GM21423 (cell line): ENCODE measurements around the gene MITD1.
"Not testable (repeated sequence)": the region's sequence is repeated elsewhere in the genome, so short reads cannot be mapped to it uniquely, and the experiment has no call there.

ENCODE experiments used
- ATAC-seq: cut with Tn5 transposase; IDR thresholded peaks from one replicate; pipeline ENCODE4 v1.9.1; 2021; ENCODE audit warnings: mild to moderate bottlenecking, moderate library complexity; ENCODE audit not compliant: unreplicated experiment

Gene MITD1

DNA sequence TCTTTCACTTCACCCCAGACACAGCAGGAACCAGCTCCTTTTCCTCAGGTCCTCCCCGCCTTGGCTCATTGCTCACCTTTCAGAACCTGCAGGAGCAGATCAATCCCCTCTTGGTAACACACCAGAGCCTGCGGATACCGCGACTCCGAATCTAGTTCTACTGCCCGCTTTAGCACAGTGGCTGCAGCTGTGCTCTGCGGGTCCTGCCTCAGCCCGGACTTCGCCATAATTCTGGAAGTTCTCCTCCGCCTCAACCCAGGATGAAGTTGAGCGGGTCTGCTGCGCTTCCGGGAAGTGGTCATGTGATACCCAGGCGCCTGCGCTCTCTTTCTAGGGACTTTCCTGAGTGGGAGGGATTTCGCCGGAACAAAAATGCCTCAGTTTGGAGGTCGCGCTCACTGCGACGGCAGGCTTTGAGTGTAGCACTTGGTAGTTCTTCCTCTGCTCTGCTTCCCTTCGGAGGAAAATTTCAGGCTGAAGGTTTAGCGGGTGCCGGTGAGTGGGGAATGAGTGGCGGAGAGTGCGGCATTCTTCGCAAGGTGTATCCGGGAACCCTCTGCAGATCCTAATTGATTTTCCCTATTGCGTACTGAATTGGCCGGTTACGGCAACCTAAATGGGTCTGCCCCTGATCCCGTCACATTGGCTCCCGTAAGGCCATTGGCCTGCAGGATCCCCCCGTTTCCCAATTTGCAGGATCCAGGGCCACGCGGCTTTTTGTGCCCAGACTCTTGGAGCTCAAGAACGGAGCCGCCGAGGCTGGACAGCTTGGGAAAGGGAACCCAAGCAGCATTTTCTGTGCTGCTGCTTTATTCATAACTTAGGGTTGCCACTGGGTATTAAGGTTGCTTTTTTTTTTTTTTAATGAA is at the start of gene MITD1, which contains the start of gene MRPL30:
TSS of gene MITD1 (minus strand) at position 304 of the 869 bp plus-strand sequence. CDS start at position 227, 77 bp downstream.
TSS of gene MRPL30 (plus strand) at position 430 of the 869 bp plus-strand sequence. CDS start 5,020 bp downstream, outside the sequence.
- peak; percentile 93 for ATAC-seq

GRCh38 chr2:99217929-99218501 is 37.2 kb upstream of the MITD1 start:
- ATAC-seq = no peak

DNA sequence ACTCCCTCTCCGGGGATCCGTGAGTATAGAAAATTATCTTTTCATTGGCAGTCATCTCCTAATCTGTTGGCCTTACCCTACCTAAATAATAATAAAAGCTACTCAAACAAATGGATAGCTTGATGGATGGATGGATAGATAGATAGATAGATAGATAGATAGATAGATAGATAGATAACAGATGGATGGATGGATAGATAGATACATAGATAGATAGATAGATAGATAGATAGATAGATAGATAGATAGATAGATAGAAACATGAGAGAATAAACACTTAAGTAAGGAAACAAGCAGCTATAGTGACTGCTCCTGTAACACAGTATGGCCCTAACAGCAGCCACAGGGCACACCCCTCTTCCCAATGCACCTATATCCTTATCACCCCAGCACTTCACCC is 35.2 kb upstream of the MITD1 start:
- no peak for ATAC-seq

- ATAC-seq = no peak
Observed at GRCh38 chr2:99205491-99205890, 24.6 kb upstream of the MITD1 start.

GRCh38 chr2:99201959-99202678 is 21.3 kb upstream of the MITD1 start:
- ATAC-seq = no peak

DNA sequence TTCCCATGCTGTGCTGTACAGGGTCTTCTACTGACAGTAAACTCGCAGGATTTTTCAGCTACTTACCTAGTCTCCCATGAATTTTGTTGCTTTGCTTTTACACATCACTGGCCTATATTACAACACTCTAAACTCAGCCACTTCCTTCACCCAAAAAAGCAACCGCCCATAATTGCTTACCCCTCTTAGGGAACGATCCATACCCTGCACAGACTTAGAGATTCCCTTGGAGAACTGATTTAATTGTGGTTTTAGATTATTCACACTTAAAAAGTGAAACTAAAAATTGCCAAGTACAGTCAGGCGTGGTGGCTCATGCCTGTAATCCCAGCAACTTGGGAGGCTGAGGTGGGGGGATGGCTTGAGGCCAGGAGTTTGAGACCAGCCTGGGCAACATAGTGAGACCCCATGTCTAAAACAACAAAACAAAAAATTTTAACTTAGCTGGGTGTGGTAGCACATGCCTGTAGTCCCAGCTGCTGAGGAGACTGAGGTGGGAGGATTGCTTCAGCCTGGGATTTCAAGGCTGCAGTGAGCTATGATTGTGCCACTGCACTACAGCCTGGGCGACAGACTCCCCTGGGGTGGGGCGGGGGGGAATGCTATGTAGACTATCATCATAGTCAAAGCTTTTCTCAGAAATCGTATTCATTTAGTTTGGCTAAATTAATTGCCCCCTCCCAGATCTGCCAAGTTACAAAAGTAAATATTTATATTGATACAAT is 19.4 kb upstream of the MITD1 start:
- ATAC-seq = no peak

GRCh38 chr2:99198103-99198841 is 17.4 kb upstream of the MITD1 start:
- ATAC-seq = no peak

- not testable (repeated sequence) for ATAC-seq
Observed at GRCh38 chr2:99192364-99192763, 11.5 kb upstream of the MITD1 start.

DNA sequence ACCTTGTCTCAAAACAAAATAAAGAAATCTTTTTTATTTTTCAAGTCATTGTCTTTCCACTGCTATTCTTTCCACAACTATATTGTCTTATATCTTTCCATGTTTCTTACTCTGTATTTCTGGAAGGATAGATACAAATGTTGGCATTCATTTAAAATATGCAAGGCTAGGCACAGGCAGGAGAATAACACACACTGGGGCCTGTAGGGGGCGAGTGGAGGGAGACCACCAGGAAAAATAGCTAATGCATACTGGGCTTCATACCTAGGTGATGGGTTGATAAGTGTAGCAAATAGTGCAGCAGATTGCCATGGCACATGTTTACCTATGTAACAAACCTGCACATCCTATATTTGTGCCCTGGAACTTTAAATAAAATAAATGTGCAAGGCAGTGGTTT is 9.7 kb upstream of the MITD1 start:
- ATAC-seq = no peak

- ATAC-seq = no peak
Observed at GRCh38 chr2:99188357-99188756, 7.5 kb upstream of the MITD1 start.

DNA sequence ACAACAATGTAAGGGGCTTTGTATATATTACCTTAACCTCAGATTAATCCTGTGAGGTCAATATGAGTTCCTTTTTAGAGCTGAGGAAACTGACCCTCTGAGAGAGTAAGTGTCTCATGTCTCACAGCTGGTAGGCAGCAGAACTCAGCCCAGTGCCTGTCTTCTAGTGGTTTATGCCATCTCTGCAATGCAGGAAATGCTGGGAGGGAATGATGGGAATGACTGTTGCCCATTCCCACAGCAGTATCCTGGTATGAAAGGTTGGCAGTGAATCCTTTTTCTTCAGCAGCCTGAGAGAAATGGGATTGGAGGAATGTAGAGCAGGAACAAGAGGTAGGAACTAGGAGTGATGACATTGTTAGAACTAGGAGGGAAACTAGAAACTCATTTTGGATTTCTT is 6.2 kb upstream of the MITD1 start:
- no peak for ATAC-seq

DNA sequence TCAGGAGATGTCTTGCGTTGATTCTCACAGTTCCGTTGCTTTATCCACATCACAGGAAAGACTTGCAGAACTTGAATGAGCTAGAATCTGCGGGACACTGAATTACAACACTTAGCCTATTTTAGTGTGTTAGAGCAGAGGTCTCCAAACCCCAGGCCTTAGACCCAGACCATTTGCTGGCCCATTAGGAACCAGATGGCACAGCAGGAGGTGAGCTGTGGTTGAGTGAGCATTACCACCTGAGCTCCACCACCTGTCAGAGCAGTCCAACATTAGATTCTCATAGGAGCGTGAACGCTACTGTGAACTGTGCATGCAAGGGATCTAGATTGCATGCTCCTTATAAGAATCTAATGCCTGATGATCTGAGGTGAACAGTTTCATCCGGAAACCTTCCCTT is 4.0 kb upstream of the MITD1 start:
- ATAC-seq = no peak

- no peak for ATAC-seq
Observed at GRCh38 chr2:99183025-99183424, 2.2 kb upstream of the MITD1 start.

DNA sequence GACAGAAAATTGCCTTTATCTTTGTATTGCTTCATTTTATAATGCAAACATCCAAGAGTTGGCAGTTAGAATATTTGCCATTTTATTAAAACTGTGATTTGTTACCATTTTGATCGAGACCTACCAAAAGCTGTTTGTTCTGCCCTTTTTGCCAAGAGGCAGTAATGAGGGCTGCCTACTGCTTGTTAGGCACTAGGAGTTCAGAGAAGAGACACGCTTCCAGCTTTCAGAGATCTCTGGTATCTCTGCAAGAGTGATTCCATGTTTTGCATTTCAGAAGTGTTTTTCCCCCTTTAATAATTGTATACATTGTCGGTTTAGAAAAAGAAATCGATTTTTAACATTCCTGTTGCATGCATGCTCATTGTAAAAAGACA is 754 bp upstream of the MITD1 start:
- ATAC-seq = no peak

DNA sequence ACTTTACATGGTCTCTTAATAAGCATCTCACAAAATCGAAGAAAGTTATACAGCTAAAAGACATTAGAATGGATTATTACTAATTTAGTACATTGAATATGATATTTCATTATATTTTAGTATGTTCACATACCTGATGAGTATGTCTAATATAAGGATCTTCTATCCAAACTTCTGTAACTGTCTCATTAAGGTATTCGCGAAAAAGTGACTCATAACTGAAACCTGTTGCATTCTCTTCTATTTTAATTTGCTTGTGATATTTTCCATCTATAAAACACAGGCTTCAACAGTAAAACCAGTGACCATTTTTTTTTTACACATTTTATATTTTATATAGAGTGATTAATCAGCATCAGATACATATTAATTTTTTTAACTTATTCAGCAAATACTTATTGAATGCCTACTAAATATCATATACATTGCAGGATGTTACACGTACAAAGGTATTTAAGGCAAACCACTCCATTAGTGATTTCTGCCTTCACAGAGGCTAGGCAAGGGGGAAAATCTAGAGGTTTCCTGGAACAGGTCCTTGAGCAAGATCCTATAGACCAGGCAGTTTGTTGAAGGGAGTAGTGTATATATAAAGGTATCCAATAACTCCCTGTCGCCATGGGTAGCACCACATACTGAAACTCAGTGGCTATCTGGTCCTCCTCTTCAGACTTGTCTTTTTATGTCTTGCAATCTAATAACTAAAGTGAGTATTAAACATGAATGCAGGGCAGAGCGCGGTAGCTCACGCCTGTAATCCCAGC is 9.3 kb downstream of the MITD1 start:
- ATAC-seq = no peak

GRCh38 chr2:99169534-99169933 is 11.3 kb downstream of the MITD1 start:
- no peak for ATAC-seq

GRCh38 chr2:99166218-99166617 is 14.6 kb downstream of the MITD1 start:
- no peak for ATAC-seq

- no peak for ATAC-seq
Observed at GRCh38 chr2:99159594-99159993, 21.3 kb downstream of the MITD1 start.

DNA sequence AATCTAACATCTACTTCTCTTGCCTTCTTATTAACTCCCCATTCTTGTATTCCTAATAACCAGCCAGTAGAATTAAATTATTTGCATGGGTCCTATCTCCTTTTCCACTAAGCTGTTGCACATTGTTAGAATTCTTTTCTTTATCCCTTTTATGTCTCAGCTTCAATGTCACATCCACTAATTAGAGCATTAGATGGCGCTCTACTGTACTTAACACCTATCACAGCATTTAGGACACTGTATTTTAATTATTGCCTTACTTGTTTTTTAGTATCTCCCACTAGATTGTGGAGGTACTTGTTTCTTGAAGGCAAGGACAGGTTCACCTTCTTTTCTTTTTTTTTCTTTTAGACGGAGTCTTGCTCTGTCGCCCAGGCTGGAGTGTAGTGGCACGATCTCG is 22.3 kb downstream of the MITD1 start:
- no peak for ATAC-seq

- ATAC-seq = no peak
Observed at GRCh38 chr2:99156891-99157290, 24.0 kb downstream of the MITD1 start.
